Subcutaneous abdominal adipose tissue (tissue), 5 donors: Measurements from ENCODE around the gene SNTG2.

Experiments used
- H3K27ac ChIP-seq: one replicate; pipeline ENCODE4 v1.7.0; 2013; ENCODE audit warnings: low read depth, mild to moderate bottlenecking, inconsistent platforms, low read length, moderate library complexity
- H3K27me3 ChIP-seq, 5 donors: one replicate each; pipeline ENCODE4 v1.7.0; 2013; ENCODE audit warnings: low read length in 5 of 5, inconsistent platforms in 1 of 5; ENCODE audit not compliant: control insufficient read depth in 5 of 5, insufficient read depth in 4 of 5
- H3K36me3 ChIP-seq, 5 donors: one replicate each; pipeline ENCODE4 v1.7.0; 2013; ENCODE audit warnings: low read length in 5 of 5; ENCODE audit not compliant: control insufficient read depth in 5 of 5, insufficient read depth in 5 of 5
- H3K4me1 ChIP-seq, 5 donors: one replicate each; pipeline ENCODE4 v1.7.0; 2013; ENCODE audit warnings: low read length in 5 of 5, mild to moderate bottlenecking in 3 of 5, moderate library complexity in 1 of 5; ENCODE audit not compliant: control insufficient read depth in 5 of 5, insufficient read depth in 5 of 5
- H3K4me3 ChIP-seq, 5 donors: one replicate each; pipeline ENCODE4 v1.7.0; 2013; ENCODE audit warnings: low read length in 5 of 5, low read depth in 1 of 5
- H3K9ac ChIP-seq, 5 donors: one replicate each; pipeline ENCODE4 v1.7.0; 2013; ENCODE audit warnings: low read length in 5 of 5, mild to moderate bottlenecking in 4 of 5, moderate library complexity in 3 of 5
- H3K9me3 ChIP-seq, 5 donors: one replicate each; pipeline ENCODE4 v1.7.0; 2013; ENCODE audit warnings: low read length in 5 of 5; ENCODE audit not compliant: control insufficient read depth in 5 of 5
- donor health status: healthy.
- donor health status: healthy.
- donor health status: healthy.
- donor health status: healthy.
- donor health status: healthy.

SNTG2 gene

DNA sequence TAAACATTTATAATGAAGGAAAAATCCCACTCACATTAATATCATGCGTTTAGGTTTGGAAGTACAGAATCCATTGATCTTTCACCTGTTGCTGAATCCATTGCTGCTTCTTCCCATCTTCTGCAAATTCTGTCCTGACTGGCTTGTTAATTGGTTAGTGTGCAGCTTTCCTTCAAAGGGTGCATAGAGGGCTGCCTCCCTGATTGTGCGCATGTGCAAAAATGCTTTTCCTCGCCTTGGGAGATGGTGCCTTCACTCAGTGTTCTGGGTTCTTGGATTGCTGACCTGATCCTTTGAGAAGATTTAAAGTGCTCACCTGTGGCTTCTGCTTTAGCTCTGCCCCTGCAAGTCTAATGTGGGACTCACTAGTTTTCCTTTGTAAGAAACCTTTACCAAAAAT lies 231.2 kb downstream of the SNTG2 start:
- Histone ChIP-seq H3K9ac (no peak overlapping the region), H3K9me3 (peaks cover 0 to 7% (median 0%) of the 10 kb centered on the region in 5 donors), H3K27me3 (no peaks in the 10 kb centered on the region), H3K4me3 (no peak overlapping the region), H3K36me3 (peaks cover 0 to 2% (median 0%) of the 10 kb centered on the region in 5 donors), H3K4me1 (no peaks in the 10 kb centered on the region), H3K27ac (no peak overlapping the region)

GRCh38 chr2:1183300-1183699 lies 232.7 kb downstream of the SNTG2 start:
- H3K9me3 ChIP-seq, result peaks cover 0 to 5% (median 0%) of the 10 kb centered on the region in 5 donors
- H3K36me3 ChIP-seq, result peaks cover 0 to 2% (median 0%) of the 10 kb centered on the region in 5 donors
- peaks cover 0 to 7% (median 0%) of the 10 kb centered on the region in 5 donors for H3K4me1 ChIP-seq
- H3K27me3 ChIP-seq, result no peaks in the 10 kb centered on the region
- H3K27ac ChIP-seq, result no peak overlapping the region
- no peak overlapping the region for H3K4me3 ChIP-seq
- no peak overlapping the region for H3K9ac ChIP-seq

DNA sequence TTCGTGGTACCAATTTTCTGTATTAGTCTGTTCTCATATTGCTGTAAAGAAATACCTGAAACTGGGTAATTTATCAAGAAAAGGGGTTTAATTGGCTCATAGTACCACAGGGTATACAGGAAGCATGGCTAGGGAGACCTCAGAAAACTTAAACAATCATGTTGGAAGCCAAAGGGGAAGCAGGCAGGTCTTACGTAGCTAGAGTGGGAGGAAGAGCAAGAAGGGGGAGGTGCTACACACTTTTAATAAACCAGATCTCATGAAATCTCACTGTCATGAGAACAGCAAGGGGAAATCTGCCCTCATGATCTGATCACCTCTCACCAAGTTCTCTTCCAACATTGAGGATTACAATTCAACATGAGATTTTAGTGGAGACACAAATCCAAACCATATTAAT lies 235.8 kb downstream of the SNTG2 start:
- Histone ChIP-seq H3K36me3 (peaks cover 0 to 2% (median 0%) of the 10 kb centered on the region in 5 donors), H3K27me3 (no peaks in the 10 kb centered on the region), H3K27ac (no peak overlapping the region), H3K4me3 (no peak overlapping the region), H3K4me1 (peaks cover 0 to 7% (median 0%) of the 10 kb centered on the region in 5 donors), H3K9me3 (peaks cover 0 to 5% (median 0%) of the 10 kb centered on the region in 5 donors), H3K9ac (no peak overlapping the region)

- H3K9ac ChIP-seq, result no peak overlapping the region
- peaks cover 0 to 5% (median 0%) of the 10 kb centered on the region in 5 donors for H3K9me3 ChIP-seq
- no peak overlapping the region for H3K27ac ChIP-seq
- H3K36me3 ChIP-seq, result no peaks in the 10 kb centered on the region
- peaks cover 0 to 7% (median 0%) of the 10 kb centered on the region in 5 donors for H3K4me1 ChIP-seq
- no peaks in the 10 kb centered on the region for H3K27me3 ChIP-seq
- no peak overlapping the region for H3K4me3 ChIP-seq
Measured at GRCh38 chr2:1187189-1187588, 236.5 kb downstream of the SNTG2 start.

GRCh38 chr2:1192121-1192520 lies 241.5 kb downstream of the SNTG2 start:
- Histone ChIP-seq H3K9me3 (peaks cover 0 to 8% (median 6%) of the 10 kb centered on the region in 5 donors), H3K9ac (no peak overlapping the region), H3K4me3 (no peak overlapping the region), H3K36me3 (no peaks in the 10 kb centered on the region), H3K4me1 (peaks cover 0 to 6% (median 0%) of the 10 kb centered on the region in 5 donors), H3K27ac (no peak overlapping the region), H3K27me3 (no peaks in the 10 kb centered on the region)

- Histone ChIP-seq H3K9me3 (peaks cover 0 to 8% (median 6%) of the 10 kb centered on the region in 5 donors), H3K27me3 (no peaks in the 10 kb centered on the region), H3K4me3 (no peak overlapping the region), H3K36me3 (no peaks in the 10 kb centered on the region), H3K27ac (no peak overlapping the region), H3K4me1 (no peaks in the 10 kb centered on the region), H3K9ac (no peak overlapping the region)
Measured at GRCh38 chr2:1193801-1194200, 243.2 kb downstream of the SNTG2 start.

GRCh38 chr2:1203772-1204171 lies 253.1 kb downstream of the SNTG2 start:
- H3K4me3 ChIP-seq, result no peak overlapping the region

GRCh38 chr2:1205853-1206252 lies 255.2 kb downstream of the SNTG2 start:
- Histone ChIP-seq H3K36me3 (peaks cover 0 to 3% (median 0%) of the 10 kb centered on the region in 5 donors), H3K9ac (no peak overlapping the region), H3K27me3 (no peaks in the 10 kb centered on the region), H3K27ac (no peak overlapping the region), H3K4me1 (no peaks in the 10 kb centered on the region), H3K9me3 (peaks cover 2 to 8% (median 2%) of the 10 kb centered on the region in 5 donors), H3K4me3 (no peak overlapping the region)

More at GRCh38 chr2:1203772-1204171, 253.1 kb downstream of the SNTG2 start:
- Histone ChIP-seq H3K36me3 (no peaks in the 10 kb centered on the region), H3K27ac (no peak overlapping the region), H3K27me3 (no peaks in the 10 kb centered on the region), H3K9ac (no peak overlapping the region), H3K4me1 (no peaks in the 10 kb centered on the region), H3K9me3 (peaks cover 2 to 8% (median 3%) of the 10 kb centered on the region in 5 donors)

- H3K9ac ChIP-seq, result no peak overlapping the region
- H3K9me3 ChIP-seq, result peaks cover 0 to 8% (median 0%) of the 10 kb centered on the region in 5 donors
- no peaks in the 10 kb centered on the region for H3K4me1 ChIP-seq
- no peaks in the 10 kb centered on the region for H3K27me3 ChIP-seq
- H3K36me3 ChIP-seq, result peaks cover 0 to 9% (median 0%) of the 10 kb centered on the region in 5 donors
- H3K27ac ChIP-seq, result no peak overlapping the region
- H3K4me3 ChIP-seq, result no peak overlapping the region
Measured at GRCh38 chr2:1207962-1208510, 257.4 kb downstream of the SNTG2 start.

- Histone ChIP-seq H3K27me3 (no peaks in the 10 kb centered on the region), H3K4me3 (no peak overlapping the region), H3K9ac (no peak overlapping the region), H3K9me3 (peaks cover 1 to 13% (median 3%) of the 10 kb centered on the region in 5 donors), H3K36me3 (peaks cover 0 to 9% (median 0%) of the 10 kb centered on the region in 5 donors), H3K27ac (no peak overlapping the region), H3K4me1 (no peaks in the 10 kb centered on the region)
Measured at GRCh38 chr2:1208522-1208921, 257.9 kb downstream of the SNTG2 start.
